T-cell (primary cell): ENCODE data around the gene NCBP1. TPM values are rescaled to one million over a fixed set of nuclear protein-coding genes. Genes with fewer than 3 reads are reported as not detected.
"Not testable (repeated sequence)": the region's sequence is repeated elsewhere in the genome, so short reads cannot be mapped to it uniquely, and the experiment has no call there.

Experiments
- ATAC-seq, 4 experiments: fragments of 200-7000 bp in 3 of 4; fragments of 150-1000 bp in 1 of 4; cut with Tn5 transposase; replicated peaks in 1 of 4; 1 replicate in 3 of 4; 2 replicates in 1 of 4; pipeline ENCODE4 v1.10.0; 2021; ENCODE audit warnings: moderate library complexity in 3 of 4, mild to moderate bottlenecking in 2 of 4, moderate number of reproducible peaks in 1 of 4
- CTCF ChIA-PET, 2 donors: fragments of 300-600 bp; sonication (Branson Sonifier 250); formaldehyde crosslinking; loops; one replicate each; lab custom pipeline; 2022; ENCODE audit warnings: antibody characterized with exemption in 2 of 2; lab: Charles Lee
- POLR2A ChIA-PET, 2 donors: fragments of 300-600 bp; sonication (Branson Sonifier 250); formaldehyde crosslinking; loops; one replicate each; lab custom pipeline; 2022; ENCODE audit warnings: antibody characterized with exemption in 2 of 2; lab: Charles Lee
- DNase-seq, 35 experiments: peaks; one replicate each; pipeline versions ENCODE4 v3.0.0 to v3.0.0-alpha.2; 2013 to 2023
- H3K27ac ChIP-seq: one replicate; pipeline ENCODE4 v1.5.1; 2013; ENCODE audit warnings: low read length
- H3K27me3 ChIP-seq, 2 experiments: replicated peaks in 1 of 2; 1 replicate in 1 of 2; 2 replicates in 1 of 2; pipeline versions ENCODE4 v1.6.1 to v1.7.0; 2013; ENCODE audit warnings: low read length in 1 of 2, mixed read lengths in 1 of 2; ENCODE audit not compliant: control insufficient read depth in 2 of 2, insufficient read depth in 2 of 2; ENCODE audit errors: extremely low read depth in 1 of 2
- H3K36me3 ChIP-seq, 2 donors: 1 replicate in 1 of 2; 2 replicates in 1 of 2; pipeline versions ENCODE4 v1.6.1 to v1.7.0; 2013; ENCODE audit warnings: low read length in 1 of 2; ENCODE audit not compliant: control insufficient read depth in 2 of 2, insufficient read depth in 1 of 2; ENCODE audit errors: extremely low read depth in 1 of 2
- H3K4me1 ChIP-seq, 2 experiments: 1 replicate in 1 of 2; 2 replicates in 1 of 2; pipeline versions ENCODE4 v1.6.1 to v1.7.0; 2013; ENCODE audit warnings: low read length in 2 of 2, mixed read lengths in 1 of 2; ENCODE audit not compliant: insufficient read depth in 2 of 2, control insufficient read depth in 1 of 2; ENCODE audit errors: extremely low read depth in 1 of 2
- H3K4me3 ChIP-seq, 2 donors: 1 replicate in 1 of 2; 2 replicates in 1 of 2; pipeline versions ENCODE4 v1.5.1 to v1.7.0; 2013; ENCODE audit warnings: mild to moderate bottlenecking in 2 of 2, low read length in 1 of 2, moderate library complexity in 1 of 2; ENCODE audit not compliant: control insufficient read depth in 1 of 2; ENCODE audit errors: extremely low read depth in 1 of 2
- H3K9me3 ChIP-seq: 2 replicates; pipeline ENCODE4 v1.7.0; 2013
- H3K27ac Mint-ChIP-seq, 2 donors: one replicate each; pipeline ENCODE4 v1.8.0; 2020 to 2021; ENCODE audit warnings: mild to moderate bottlenecking in 2 of 2, mixed read lengths in 2 of 2
- H3K27me3 Mint-ChIP-seq, 2 donors: one replicate each; pipeline ENCODE4 v1.8.0; 2021 to 2022; ENCODE audit warnings: mixed read lengths in 2 of 2
- H3K36me3 Mint-ChIP-seq: one replicate; pipeline ENCODE4 v1.8.0; 2021; ENCODE audit warnings: mixed read lengths
- H3K4me1 Mint-ChIP-seq, 3 donors: one replicate each; pipeline ENCODE4 v1.8.0; 2020 to 2022; ENCODE audit warnings: mixed read lengths in 3 of 3, mild to moderate bottlenecking in 1 of 3
- H3K4me3 Mint-ChIP-seq, 3 donors: one replicate each; pipeline ENCODE4 v1.8.0; 2020 to 2022; ENCODE audit warnings: mild to moderate bottlenecking in 3 of 3, mixed read lengths in 3 of 3, moderate library complexity in 3 of 3
- H3K9me3 Mint-ChIP-seq, 3 donors: one replicate each; pipeline ENCODE4 v1.8.0; 2020 to 2022; ENCODE audit warnings: mixed read lengths in 3 of 3
- WGBS: methylation state at CpG from one replicate; pipeline ENCODE4 v1.1.5; 2013; ENCODE audit warnings: missing lambda C conversion rate; ENCODE audit not compliant: insufficient coverage; 5-methylcytosine and 5-hydroxymethylcytosine counted together
- total RNA-seq, 35 experiments: library from RNA in 6 of 35; stranded (reverse) in 6 of 35; fragments of 120-200 nt in 1 of 35; gene quantifications; one replicate each; pipeline versions ENCODE4 v1.2.1 to v1.2.4 and lab custom pipeline; 2013 to 2026

The NCBP1 gene
- total RNA-seq, 5 donors from 2014 or later (not counting 1 experiment from before 2014, with no cell fraction given): 31.9 to 38.7 (median 33.8) TPM

DNA sequence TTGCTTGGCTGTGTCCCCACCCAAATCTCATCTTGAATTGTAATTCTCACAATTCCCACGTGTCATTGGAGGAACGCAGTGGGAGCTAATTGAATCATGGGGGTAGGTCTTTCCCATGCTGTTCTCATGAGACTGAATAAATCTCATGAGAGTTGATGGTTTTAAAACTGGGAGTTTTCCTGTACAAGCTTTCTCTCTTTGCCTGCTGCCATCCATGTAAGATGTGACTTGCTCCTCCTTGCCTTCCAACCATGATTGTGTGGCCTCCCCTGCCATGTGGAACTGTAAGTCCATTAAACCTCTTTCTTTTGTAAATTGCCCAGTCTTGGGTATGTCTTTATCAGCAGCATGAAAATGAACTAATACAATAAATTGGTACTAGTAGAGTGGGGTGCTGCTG lies 13.6 kb upstream of the NCBP1 start:
- ATAC-seq, H3K4me3 Mint-ChIP-seq, H3K4me1 ChIP-seq, H3K27me3 ChIP-seq, H3K27ac ChIP-seq, H3K4me3 ChIP-seq, DNase-seq, H3K27me3 Mint-ChIP-seq, H3K9me3 ChIP-seq, H3K9me3 Mint-ChIP-seq, H3K4me1 Mint-ChIP-seq, POLR2A ChIA-PET, H3K27ac Mint-ChIP-seq: not testable (repeated sequence)
- H3K36me3 Mint-ChIP-seq: peaks cover 47% of the 10 kb centered on the region
- 100% methylated on average over 1 of the region's 2 CpGs for WGBS
- peaks cover 0 to 14% of the 10 kb centered on the region in 2 donors for H3K36me3 ChIP-seq
- CTCF ChIA-PET: interaction anchor here in 1 of 2 donors (1.2 kb wide), 1 partner anchor 21 kb away, joined by 4 read pairs; no protein-coding TSS in a partner anchor

DNA sequence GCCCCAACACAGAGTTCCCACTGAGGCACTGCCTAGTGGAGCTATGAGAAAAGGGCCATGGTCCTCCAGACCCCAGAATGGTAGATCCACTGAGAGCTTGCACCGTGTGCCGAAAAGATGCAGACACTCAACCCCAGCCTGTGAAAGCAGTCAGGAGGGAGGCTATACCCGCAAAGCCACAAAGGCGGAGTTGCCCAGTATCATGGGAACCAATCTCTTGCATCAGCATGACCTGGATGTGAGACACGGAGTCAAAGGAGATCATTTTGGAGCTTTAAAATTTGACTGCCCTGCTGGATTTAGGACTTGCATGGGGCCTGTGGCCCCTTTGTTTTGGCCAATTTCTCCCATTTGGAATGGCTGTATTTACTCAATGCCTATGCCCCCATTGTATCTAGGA lies 11.1 kb upstream of the NCBP1 start:
- ATAC-seq, H3K27me3 ChIP-seq, H3K27ac ChIP-seq, CTCF ChIA-PET, H3K27ac Mint-ChIP-seq, H3K4me3 ChIP-seq, H3K4me1 Mint-ChIP-seq, POLR2A ChIA-PET, H3K9me3 Mint-ChIP-seq, H3K4me1 ChIP-seq, H3K4me3 Mint-ChIP-seq, H3K27me3 Mint-ChIP-seq, DNase-seq, H3K9me3 ChIP-seq: not testable (repeated sequence)
- peaks cover 0 to 22% of the 10 kb centered on the region in 2 donors for H3K36me3 ChIP-seq
- 98% methylated on average over 5 of the region's 5 CpGs for WGBS
- peaks cover 38% of the 10 kb centered on the region for H3K36me3 Mint-ChIP-seq

DNA sequence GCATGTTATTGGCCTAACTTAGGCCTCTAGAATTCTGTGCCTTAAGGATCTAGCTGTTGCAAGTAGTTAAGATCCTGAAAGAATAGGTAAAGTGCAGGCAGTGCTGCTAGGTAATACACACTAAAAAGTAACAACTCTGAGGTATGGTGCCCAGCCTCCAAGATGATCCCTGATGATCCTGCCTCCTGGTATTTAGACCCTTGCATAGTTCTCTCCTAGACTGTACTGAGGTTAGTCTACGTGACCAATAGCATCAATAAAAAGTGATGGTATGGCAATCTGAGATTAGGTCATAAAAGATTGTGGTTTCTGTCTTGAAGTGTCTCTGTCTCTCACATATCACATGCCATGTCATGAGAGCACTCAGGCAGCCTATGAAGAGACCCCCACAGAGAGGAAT lies 9.7 kb upstream of the NCBP1 start:
- Histone ChIP-seq H3K36me3 (peaks cover 0 to 17% of the 10 kb centered on the region in 2 donors), H3K27ac (no peak overlapping the region), H3K4me3 (no peak overlapping the region), H3K4me1 (no peaks in the 10 kb centered on the region), H3K9me3 (no peaks in the 10 kb centered on the region), H3K27me3 (no peaks in the 10 kb centered on the region)
- ChIA-PET POLR2A (no interaction called here), CTCF (no interaction called here)
- ATAC-seq: no peak
- no peak overlapping the region for H3K4me3 Mint-ChIP-seq
- no peaks in the 10 kb centered on the region for H3K9me3 Mint-ChIP-seq
- peaks cover 0 to 7% (median 1%) of the 10 kb centered on the region in 3 donors for H3K4me1 Mint-ChIP-seq
- no CpG with 5 or more reads among the region's 1 CpG for WGBS
- no peak for DNase-seq
- no peaks in the 10 kb centered on the region for H3K27me3 Mint-ChIP-seq
- peaks cover 38% of the 10 kb centered on the region for H3K36me3 Mint-ChIP-seq
- H3K27ac Mint-ChIP-seq: no peak overlapping the region

DNA sequence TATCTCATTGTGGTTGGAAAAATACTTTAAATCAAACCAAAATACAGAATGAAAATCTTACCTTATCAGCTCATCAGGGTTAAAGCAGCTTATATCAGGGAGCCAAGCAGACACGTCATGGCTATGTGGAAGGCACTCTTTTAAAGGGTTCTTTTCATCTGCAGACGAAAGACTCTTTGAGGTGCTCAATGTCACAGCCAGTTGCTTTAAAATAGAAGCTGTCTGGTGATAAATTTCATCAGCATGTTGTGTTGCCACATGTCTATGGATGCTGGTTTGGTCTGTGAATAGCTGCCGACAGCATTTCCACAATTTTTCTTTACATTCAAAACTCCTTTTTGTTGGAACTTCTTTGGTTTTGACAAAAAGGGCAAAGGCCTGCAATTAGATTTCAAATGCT lies 8.0 kb upstream of the NCBP1 start:
- peaks cover 40% of the 10 kb centered on the region for H3K36me3 Mint-ChIP-seq
- no peaks in the 10 kb centered on the region for H3K4me1 ChIP-seq
- no peak overlapping the region for H3K27ac ChIP-seq
- H3K4me1 Mint-ChIP-seq: peaks cover 10 to 18% (median 12%) of the 10 kb centered on the region in 3 donors
- WGBS: 100% methylated on average over 1 of the region's 3 CpGs
- DNase-seq (no peak), ATAC-seq (no peak)
- H3K27ac Mint-ChIP-seq: no peak overlapping the region
- H3K9me3 ChIP-seq: no peaks in the 10 kb centered on the region
- H3K4me3 ChIP-seq: no peak overlapping the region
- ChIA-PET CTCF (no interaction called here), POLR2A (no interaction called here)
- H3K36me3 ChIP-seq: peaks cover 0 to 17% of the 10 kb centered on the region in 2 donors
- no peaks in the 10 kb centered on the region for H3K27me3 ChIP-seq
- no peak overlapping the region for H3K4me3 Mint-ChIP-seq
- no peaks in the 10 kb centered on the region for H3K27me3 Mint-ChIP-seq
- no peaks in the 10 kb centered on the region for H3K9me3 Mint-ChIP-seq

DNA sequence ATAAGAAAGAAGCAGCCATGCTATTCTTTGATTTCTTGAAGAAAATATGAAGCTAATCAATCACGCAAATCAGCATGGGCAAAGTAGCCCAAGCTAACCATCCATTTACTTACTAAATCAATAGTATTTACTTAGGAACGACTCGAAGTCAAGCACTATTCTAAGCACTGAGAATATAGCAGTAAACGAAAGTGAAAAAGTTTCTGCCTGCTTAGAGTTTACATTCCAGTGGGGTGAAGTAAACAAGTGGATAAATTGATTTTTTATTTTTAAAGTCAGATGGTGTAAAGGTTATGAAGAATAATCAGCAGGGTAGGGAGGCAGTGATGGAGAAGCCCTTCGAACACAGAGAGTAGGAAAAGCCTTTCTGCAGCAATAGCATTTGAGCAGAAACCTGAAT lies 6.0 kb upstream of the NCBP1 start:
- Mint-ChIP-seq H3K4me3 (no peak overlapping the region), H3K27ac (no peak overlapping the region), H3K27me3 (no peaks in the 10 kb centered on the region), H3K4me1 (peaks cover 25 to 33% (median 26%) of the 10 kb centered on the region in 3 donors), H3K9me3 (no peaks in the 10 kb centered on the region), H3K36me3 (peaks cover 29% of the 10 kb centered on the region)
- no peak for DNase-seq
- H3K36me3 ChIP-seq: peaks cover 0 to 17% of the 10 kb centered on the region in 2 donors
- 76% methylated on average over 2 of the region's 5 CpGs for whole genome bisulfite sequencing
- no peak overlapping the region for H3K27ac ChIP-seq
- H3K4me3 ChIP-seq: no peak overlapping the region
- H3K27me3 ChIP-seq: no peaks in the 10 kb centered on the region
- H3K4me1 ChIP-seq: peaks cover 6 to 12% of the 10 kb centered on the region in 2 experiments
- ChIA-PET CTCF (no interaction called here), POLR2A (no interaction called here)
- no peak for ATAC-seq
- no peaks in the 10 kb centered on the region for H3K9me3 ChIP-seq

DNA sequence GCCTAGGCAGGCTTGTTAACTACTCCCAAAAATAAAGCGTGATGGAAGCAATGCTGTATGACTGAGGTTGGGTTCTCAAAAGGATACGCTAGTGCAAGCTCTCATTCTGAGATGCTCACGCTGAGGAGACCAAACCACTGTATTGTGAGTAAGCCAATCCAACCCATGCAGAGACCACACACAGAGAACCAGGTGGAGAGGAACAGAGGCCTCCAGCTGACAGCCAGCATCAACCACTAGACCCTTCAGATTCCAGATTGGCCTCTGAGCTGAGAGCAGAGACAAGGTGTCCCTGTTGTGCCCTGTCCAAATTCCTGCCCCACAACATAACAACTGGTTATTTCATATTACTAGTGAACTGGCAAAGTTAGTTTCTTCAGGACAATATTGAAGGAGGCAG lies 5.0 kb upstream of the NCBP1 start:
- Mint-ChIP-seq H3K9me3 (no peaks in the 10 kb centered on the region), H3K4me1 (peaks cover 27 to 37% (median 30%) of the 10 kb centered on the region in 3 donors), H3K27ac (no peak overlapping the region), H3K36me3 (peaks cover 22% of the 10 kb centered on the region), H3K4me3 (no peak overlapping the region), H3K27me3 (no peaks in the 10 kb centered on the region)
- DNase-seq (no peak), ATAC-seq (no peak)
- Histone ChIP-seq H3K4me1 (peaks cover 6 to 12% of the 10 kb centered on the region in 2 experiments), H3K27ac (no peak overlapping the region), H3K4me3 (no peak overlapping the region), H3K36me3 (peaks cover 0 to 17% of the 10 kb centered on the region in 2 donors), H3K9me3 (no peaks in the 10 kb centered on the region), H3K27me3 (no peaks in the 10 kb centered on the region)
- ChIA-PET POLR2A (no interaction called here), CTCF (interaction anchor here in 1 of 2 donors (2.1 kb wide), 1 partner anchor 13 kb away, joined by 8 read pairs; no protein-coding TSS in a partner anchor)
- WGBS: no CpG with 5 or more reads among the region's 3 CpGs

DNA sequence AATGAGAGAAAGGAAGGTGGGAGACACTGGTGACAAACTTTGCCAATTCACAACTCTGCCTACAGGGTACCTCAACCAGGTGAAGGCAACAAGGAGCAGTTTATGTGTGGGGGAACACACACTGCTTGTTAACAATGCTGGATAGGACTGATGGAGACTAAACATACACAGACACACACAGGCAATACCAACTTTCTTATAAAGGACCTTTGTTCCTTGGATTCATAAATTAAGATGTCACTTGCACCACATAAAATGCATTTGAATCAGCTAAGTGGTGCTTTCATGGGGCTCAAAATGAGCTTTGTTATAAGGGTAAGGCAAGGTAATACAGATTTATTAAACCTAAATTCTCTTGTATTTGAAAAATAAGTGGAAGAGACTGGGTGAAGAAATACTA lies 4.5 kb upstream of the NCBP1 start:
- Mint-ChIP-seq H3K4me3 (no peak overlapping the region), H3K4me1 (peaks cover 29 to 39% (median 32%) of the 10 kb centered on the region in 3 donors), H3K36me3 (peaks cover 18% of the 10 kb centered on the region), H3K27me3 (no peaks in the 10 kb centered on the region), H3K9me3 (no peaks in the 10 kb centered on the region), H3K27ac (no peak overlapping the region)
- no peaks in the 10 kb centered on the region for H3K27me3 ChIP-seq
- CTCF ChIA-PET: interaction anchor here in 1 of 2 donors (2.1 kb wide), 1 partner anchor 14 kb away, joined by 8 read pairs; no protein-coding TSS in a partner anchor
- DNase-seq: no peak
- no peak for ATAC-seq
- H3K27ac ChIP-seq: no peak overlapping the region
- H3K9me3 ChIP-seq: no peaks in the 10 kb centered on the region
- peaks cover 0 to 12% of the 10 kb centered on the region in 2 donors for H3K36me3 ChIP-seq
- H3K4me1 ChIP-seq: peaks cover 6 to 12% of the 10 kb centered on the region in 2 experiments
- POLR2A ChIA-PET: no interaction called here
- no peak overlapping the region for H3K4me3 ChIP-seq
